Measurements from ENCODE around the gene SLC66A1.

Gene SLC66A1

DNA sequence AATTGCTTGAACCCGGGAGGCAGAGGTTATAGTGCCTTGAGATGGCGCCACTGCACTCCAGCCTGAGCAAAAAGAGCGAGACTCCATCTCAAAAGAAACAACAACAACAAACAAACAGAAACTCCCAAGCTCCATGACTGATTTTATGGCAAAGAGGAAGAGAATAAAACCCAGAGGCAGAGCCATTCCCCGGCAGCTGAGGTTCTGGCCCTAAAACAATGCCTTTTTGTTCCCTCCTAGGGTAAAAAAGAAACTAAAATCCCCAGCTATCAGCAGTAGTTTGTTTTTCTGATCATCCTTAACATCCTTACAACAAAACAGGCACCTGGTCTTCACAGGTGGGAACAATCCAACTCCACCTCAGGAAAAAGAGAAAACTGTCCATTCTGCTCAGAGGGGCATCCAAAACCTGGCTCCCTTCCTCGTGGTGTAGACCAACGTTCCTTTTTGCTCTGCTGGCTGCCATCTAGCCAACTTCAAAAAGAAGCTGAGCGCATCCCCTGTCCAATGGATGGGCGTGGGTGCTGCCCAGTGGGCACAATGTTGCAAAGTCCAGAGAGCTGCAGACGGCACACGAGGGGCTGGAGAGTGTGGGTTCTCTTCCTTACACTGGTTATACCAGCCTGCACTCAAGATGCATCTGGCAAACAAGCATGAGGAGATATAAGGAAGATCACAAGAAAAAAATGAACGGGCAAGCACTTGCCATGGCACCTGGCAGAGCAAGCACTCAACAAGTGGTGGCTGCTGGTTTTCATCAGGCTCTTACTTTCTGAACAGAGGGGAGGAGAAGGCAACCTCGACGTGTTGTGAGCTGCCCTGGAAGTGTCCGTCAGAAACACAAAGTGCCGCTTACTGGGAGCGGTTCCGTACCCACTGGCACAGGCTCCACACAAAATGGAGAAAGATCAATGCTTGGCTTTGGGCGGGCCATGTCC, 54.7 kb downstream of the SLC66A1 start:
- FAIRE-seq = no peak

DNA sequence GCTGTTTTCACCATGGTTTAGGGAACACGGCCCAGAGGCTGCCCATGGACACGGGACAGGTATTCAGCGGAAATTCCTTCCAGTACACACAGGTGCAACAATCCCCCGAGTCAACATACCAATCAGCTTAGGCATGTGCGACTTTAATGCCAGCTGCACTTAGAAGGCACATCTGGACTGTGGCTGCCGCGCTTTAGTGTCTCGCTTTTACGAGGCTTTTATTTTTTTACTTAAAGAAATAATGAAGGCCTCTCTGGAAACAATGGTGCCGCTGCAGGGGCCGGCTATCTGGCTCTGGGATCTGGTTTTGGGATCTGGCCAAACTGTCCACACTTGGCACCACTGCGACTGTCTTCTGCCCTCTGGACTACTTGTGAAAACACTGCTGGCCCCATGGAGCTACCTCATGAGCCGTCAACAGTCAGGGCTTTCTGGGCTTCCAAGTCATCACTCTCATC, 55.5 kb downstream of the SLC66A1 start:
- no peak for FAIRE-seq

DNA sequence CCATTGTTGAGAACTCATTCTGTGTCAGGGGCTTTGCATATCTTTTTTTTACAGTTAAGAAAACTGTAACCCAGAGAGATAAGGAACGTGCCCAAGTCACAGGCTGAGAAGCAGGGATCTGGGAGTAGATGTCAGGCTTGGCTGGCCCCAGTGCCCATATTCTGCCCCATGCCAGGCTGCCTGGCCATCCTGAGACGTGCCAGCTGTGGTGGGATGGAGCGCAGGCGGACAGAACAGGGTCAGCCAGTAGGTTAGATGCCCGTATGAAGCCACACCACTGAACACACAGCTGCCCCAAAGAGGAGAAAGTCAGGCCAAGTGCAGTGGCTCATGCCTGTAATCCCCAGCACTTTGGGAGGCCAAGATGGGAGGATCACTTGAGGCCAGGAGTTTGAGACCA, 55.9 kb downstream of the SLC66A1 start:
- FAIRE-seq = no peak

DNA sequence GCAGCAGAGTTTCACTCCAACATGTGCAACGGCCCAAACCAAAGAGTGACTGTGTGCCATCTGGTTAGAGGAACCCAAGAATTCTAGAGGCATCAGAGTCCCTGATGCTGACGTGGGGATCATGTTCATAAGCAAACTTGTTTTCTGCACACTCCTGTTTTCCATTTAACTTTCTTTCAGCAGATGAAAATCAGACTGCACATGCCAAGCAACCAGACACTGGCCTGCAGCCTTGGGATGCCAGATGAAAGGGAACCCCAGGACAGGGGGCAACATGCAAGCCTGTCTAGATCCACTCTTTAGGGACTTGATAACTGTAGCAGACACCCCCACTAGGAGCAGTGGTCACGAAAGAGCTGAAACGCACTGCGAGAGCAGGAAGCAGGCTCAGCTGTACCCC, 56.8 kb downstream of the SLC66A1 start:
- no peak for FAIRE-seq

DNA sequence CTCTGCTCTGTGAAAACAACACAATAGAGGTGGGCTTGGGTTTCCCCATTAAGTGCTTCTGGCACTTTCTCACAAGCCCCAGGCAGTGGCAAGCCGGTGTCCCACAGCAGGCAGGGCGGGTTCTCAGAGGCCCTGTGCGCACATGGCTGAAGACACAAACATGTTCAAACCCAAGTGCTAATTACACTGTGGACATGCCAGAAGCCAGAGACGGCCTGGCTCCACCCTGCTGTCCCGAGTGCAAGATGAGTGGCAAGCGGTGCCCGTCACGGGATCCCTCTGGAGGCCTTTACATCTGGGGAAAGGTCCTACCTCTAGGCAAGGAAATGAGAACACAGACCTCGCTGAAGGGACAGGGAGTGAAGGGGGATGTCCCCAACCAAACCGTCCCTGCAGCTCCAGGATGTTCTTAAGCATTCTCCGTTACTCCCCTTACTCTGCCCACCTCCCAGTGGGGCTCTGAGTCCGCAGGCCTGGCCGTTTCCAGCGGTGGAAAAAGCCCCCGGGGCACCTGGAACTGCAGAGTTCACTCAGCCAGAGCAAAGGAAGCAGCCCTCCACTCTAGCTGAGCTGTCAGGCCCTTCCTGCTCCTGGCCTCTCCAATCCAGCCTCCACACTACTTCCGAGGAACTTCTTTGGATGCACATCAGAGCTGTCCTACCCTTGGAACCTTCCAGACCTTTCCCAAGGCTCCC, 57.4 kb downstream of the SLC66A1 start:
- no peak for FAIRE-seq

DNA sequence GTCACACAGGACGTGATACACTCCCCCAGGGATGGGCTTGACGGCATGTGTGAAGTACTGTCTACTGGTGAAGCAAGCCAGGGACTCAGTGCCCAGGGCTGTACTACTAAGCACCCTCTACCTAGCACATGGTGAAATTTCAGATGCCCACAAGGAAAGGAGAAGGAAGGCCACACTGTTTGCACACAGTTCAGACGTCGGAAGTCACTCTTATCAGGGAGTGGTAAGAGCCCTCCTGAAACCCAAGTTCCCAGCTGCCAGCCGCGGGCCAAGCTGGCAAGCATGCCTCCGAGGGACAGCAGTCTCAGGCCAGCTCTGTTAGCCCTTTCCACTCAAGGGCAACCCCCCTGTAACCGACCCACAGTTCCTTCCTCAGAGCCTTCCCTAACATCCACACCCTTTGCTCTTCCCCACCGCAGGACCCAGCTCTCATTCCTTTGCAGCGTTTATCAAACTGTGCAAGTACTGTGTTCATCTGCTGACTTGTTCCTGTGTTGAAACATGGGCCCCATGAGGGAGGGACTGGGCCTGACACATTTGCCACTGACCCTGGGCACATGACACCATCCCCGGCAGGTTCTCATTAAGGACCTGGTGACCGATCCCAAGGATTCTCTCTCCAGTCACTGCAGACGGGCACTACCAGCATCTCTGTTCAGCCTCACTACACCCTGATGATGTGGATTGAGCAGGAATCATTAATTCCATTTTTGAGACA, 58.5 kb downstream of the SLC66A1 start:
- no peak for FAIRE-seq

DNA sequence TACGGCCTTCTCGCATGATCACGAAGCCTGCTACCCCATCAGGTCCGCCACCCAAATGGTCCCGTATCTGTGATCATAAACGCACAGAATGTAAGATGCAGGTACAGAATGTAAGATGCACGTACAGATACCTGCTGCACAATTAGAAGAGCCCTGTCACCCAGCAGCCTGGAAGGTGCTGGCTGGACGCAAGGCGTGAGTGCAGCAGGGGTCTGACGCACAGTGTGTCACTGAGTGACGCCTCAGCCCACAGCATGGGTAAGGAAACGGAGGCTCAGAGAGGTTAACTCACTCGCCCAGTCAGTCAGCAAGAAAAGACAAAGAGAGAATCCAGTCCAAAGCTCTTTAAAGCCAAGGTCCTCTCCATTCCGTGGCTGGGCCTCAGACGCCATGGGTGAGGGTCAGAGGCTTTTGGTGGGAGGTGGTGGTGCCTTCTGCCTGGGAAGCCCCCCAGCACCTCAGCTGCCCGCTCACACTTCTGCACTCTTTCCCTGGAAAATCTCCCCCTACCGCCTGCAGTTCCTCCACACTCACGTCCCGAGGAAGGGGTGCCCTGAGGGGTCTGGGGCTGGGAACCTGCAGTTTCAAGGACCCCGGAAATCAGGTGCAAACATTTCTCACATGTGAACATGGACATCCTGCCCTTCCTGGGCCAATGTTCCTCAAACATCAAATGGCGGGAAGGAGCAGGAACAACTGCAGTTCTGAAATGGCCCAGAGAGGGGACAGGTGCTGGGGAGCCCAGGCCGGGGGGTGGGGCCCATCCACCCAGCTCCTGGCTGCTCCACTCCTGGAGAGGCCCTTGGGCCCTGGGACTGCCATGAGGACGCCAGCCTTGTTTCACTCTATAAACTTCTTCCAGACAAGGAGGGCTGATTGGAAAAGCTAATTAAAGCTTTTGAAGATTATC, 59.4 kb downstream of the SLC66A1 start:
- no peak for FAIRE-seq

DNA sequence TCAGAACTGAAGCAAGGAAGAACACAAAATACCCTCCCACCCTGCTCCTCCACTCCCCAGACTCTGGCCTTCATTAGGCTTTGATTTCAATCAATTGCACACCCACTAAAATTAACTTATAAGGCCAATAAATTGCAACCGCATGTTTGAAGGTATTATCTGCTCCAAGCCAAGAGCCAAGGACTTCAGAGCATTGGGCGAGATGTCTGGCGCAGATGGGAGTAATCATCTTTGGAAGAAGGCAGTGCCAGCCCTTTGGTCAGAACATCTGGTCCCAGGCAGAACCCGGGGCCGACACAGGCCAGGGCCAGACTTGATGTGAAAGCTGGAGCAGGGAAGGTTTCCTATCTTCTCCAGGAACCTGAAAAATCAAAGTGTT, 60.0 kb downstream of the SLC66A1 start:
- FAIRE-seq = no peak

DNA sequence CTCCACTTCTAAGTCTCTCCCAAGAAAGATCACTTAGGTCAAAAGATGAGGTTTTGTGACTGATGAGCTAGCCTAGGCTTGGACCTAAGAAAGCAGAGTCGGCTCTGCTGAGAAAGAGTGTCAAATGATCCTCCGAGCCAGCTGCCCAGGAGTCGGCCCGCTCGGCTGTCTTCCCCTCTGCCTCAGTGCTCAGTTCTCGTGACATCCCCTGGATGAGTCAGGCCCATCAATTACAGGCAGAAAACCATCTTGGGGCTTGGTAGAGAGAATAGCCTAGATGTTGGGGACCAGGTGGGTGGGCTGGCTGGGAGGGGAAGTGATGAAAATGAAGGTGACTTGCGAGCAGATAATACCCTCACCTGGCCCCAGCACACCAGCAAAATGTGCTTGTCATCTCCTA, 60.5 kb downstream of the SLC66A1 start:
- no peak for FAIRE-seq

DNA sequence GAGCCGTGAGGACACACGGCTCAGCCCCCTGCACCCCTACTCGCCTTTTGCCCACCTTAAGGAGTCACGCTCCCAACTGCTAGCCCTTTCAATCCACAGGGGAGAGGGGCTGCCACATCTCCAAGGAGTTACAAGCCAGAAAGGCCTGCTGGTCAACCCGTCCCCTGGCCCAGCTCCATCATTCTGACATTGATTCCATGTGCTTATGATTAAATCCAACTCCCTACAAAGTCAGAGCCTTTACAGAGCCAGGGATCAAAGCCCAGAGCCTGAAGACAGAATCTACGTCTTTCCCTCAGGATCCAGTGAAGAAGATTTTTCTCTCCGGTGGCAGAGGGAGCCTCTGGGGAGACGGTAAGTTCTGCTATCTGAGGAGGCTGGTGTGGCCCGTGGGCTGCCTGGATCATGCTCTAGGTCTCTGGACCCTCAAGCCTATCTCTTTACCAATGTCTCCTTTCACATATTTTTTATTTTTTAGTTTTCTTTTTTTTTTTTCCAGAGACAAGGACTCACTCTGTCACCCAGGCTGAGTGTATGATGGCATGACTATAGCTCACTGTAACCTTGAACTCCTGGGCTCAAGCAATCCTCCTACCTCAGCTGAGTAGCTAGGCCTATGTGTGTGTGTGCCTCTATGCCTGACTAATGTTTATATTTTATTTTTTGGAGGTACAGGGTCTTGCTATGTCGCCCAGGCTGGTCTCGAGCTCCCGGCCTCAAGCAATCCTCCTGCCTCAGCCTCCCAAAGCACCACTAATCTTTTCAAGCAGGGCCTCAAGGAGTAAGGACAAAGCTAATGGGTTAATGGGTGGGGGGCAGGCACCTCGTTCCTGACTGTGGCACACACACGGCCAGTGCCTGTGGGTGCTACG, 61.3 kb downstream of the SLC66A1 start:
- no peak for FAIRE-seq

DNA sequence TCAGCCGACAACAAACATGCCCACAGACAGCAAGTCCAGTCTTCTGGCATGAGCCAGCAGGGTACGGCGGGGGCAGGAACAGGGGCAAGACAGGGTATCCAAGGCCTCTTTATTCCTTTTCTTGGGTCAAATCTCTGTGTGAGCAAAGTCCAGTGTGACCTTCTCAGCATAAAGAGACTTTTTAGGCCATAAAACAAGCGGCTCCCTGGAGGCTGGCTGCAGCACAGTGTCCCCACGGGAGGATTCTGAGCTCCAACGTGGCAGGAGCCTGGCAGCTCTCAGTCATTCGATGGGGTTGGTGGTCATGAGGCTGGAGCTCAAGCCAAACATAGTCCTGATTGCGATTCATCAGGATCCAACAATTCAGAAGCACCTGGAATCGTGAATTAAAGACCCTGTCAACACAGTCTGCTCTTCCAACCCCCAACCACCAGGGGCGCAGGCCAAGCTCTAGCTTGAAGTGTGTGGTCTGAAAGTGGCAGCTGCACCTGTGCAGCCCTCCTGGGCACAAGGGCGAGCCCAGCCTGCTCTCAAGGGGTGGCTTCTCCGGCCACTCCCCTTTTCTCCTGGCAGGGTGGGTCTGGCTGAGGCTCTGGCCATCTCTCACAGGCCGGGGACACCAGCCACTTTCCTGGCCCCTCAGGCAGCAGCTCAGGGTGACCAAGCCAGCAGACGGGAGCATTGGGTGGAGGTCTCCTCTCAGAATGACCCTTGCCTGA, 62.1 kb downstream of the SLC66A1 start:
- FAIRE-seq = no peak

DNA sequence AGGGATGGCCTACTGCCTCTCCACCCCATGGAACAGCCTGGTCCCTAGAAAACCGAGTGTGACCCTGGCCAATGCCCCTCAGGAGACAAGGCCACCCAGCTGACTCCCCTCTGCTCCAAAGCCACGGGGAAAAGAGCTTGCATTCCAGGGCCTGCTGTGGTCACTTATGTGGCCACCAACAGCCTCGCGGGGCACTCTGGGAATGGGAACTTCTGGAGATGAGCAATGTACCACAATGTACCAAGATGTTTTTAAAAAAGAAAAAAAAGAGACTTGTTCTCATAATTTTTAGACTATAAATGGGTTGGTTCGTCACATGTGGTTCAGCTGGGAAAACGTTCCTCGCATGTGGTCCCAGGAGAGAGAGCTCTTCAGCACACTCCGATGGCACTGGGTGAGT, 62.8 kb downstream of the SLC66A1 start:
- no peak for FAIRE-seq

DNA sequence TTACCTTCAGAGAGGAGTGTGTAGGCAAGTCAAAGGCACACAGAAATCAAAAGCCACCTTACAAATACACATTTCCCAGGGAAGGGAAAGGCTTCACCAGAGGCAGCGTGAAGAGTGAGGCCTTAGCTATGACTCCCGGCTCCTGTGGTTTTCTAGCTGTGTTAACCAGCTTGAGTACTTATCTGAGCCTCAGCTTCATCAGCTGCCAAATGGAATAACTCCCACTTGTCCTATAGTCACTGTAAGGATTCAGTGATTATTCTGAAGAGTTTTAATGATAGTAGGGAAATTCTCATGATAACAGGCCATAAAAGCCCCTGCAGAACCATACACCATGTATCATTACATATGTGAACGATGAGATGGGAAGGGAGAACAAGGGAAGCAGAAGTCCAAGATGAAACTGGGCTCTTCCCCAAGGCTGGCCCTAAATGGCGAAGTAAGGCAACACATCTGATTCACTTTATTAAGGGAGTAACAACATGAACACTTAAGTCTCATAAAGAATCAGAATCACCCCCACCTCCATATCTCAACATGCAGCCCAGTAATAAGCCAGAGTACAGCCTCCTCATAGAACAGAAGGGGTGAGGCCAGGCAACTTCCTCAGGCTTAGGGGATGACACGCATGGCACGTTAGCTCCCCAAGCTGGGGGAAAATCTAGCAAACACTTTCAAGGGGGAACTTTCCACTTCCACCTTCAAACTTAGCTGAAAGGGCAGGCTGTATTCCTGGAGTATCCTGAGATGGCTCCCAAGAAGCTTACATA, 63.7 kb downstream of the SLC66A1 start:
- no peak for FAIRE-seq

DNA sequence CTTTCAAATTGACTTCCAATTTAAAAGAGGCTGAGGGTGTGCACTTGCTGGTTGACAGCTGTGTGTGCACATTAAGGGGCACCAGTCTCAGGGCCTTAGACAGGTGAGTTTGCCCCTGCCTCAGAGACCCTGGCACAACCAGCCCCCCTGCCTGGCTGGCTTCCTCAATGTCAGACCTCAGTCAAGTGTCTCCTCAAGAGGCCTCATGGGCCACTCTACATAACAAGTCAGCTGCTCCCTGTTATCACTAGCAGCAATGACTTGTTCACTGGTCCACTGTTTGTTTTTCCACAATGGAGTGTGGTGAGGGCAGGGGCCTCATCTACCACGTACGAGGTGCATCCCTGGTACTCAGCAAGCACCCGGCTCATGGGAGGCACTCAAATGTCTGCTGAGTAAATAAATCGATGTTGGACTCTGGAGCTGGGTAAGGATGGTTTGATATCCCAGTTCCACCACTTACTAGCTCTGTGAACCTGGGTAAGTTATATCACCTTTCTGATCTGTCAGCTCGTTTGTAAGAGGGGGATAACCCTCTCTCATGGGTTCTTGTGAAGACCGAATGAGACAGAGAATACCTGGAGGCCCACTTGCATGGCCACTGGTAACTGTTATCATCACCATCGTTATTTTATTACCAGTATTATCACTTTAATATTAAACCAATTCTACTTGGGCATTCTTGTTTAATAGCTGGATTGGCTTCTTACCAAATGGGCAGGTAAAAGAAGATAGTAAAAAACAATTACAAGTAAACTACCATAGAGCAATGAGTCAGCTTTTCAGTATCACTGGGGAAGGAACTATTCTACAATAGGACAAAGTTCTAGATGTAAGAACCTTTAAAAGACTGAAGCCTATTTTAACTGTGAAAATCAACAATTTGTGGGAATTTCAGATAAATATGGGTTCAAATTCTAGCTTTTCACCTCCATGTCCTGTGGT, 64.6 kb downstream of the SLC66A1 start:
- no peak for FAIRE-seq

DNA sequence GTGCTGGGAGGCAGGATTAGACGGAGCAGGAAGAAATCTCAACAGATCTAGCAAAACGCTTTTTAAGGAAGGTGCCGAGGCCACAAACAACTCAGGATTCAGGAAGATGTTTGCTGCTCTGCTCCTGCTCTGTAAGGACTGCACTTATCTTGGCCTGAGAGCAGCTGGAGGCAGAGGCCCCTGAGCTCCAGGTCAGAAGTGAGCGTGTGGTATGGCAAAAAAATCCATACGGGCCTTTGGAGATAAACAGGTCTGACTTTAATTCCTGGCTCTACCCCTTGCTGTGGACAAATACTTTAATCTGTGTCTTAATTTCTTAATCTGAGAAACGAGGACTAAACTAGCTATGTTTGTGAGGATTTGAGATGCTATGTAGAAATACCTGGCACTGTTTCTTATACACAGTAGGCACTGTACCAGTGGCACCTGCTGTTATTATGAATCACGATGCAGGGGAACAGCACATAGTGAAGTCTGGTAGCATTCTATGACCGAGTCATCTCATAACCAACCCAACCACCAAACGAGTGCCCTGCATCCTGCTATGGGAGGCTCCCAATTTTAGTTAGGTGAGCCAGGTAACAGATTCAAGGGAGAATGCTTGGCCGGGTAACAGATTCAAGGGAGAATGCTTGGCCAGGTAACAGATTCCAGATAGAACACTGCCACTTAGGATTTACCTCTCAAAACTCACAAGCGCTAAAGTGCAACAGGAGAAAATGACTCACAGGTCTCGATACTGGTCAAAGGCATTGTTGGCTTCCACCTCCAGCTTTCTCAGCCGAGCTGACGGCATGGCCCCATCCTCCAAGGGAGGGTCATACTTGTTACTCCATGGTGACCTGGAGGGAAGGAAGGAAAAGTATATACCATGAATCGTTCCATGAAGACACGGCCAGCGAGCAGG, 65.9 kb downstream of the SLC66A1 start:
- no peak for FAIRE-seq
